Gastroesophageal sphincter (tissue), 3 donors: ENCODE results near the gene CLIC3.

Experiments used
- CTCF ChIP-seq, 4 experiments: fragments of 200-600 bp in 2 of 4; fragments of 450-650 bp in 2 of 4; sonication (generic) in 1 of 4; IDR thresholded peaks; one replicate each; pipeline ENCODE4 v1.5.1; 2017 to 2019; ENCODE audit warnings: antibody characterized with exemption in 4 of 4, mild to moderate bottlenecking in 2 of 4, moderate library complexity in 2 of 4
- EP300 ChIP-seq: sonication (generic); formaldehyde crosslinking; IDR thresholded peaks from one replicate; pipeline ENCODE4 v1.6.1; 2017; ENCODE audit warnings: antibody characterized with exemption, mild to moderate bottlenecking
- POLR2A ChIP-seq, 2 donors: fragments of 450-650 bp; IDR thresholded peaks; one replicate each; pipeline ENCODE4 v1.6.1; 2017; ENCODE audit warnings: antibody characterized with exemption in 2 of 2, mild to moderate bottlenecking in 2 of 2, moderate library complexity in 1 of 2
- POLR2AphosphoS5 ChIP-seq: sonication (generic); formaldehyde crosslinking; IDR thresholded peaks from one replicate; pipeline ENCODE4 v1.6.1; 2017; ENCODE audit warnings: antibody characterized with exemption

- no peak for TF ChIP-seq CTCF (IDR thresholded peaks at IDR 0.05)
- TF ChIP-seq POLR2A (IDR thresholded peaks at IDR 0.05): no peak
- no peak for TF ChIP-seq POLR2AphosphoS5
- no peak for TF ChIP-seq EP300
These were observed 5.7 kb upstream of the CLIC3 start for GRCh38 chr9:137001857-137002645.
